Fibroblast of pulmonary artery (primary cell): ENCODE data around the gene TBC1D3I.

Experiments used
- DNase-seq: peaks from one replicate; pipeline ENCODE4 v3.0.0-alpha.2; 2010; ENCODE audit warnings: low read depth
- H3K4me3 ChIP-seq: replicated peaks from 2 replicates; pipeline ENCODE4 v1.5.1; 2011; ENCODE audit warnings: low read depth, mild to moderate bottlenecking, control low read depth, low read length, moderate library complexity
- CTCF ChIP-seq: IDR thresholded peaks from 2 replicates; pipeline ENCODE4 v1.5.1; 2011; ENCODE audit warnings: mild to moderate bottlenecking, control low read depth, low read length, inconsistent platforms; ENCODE audit errors: missing control alignments

TBC1D3I gene

DNA sequence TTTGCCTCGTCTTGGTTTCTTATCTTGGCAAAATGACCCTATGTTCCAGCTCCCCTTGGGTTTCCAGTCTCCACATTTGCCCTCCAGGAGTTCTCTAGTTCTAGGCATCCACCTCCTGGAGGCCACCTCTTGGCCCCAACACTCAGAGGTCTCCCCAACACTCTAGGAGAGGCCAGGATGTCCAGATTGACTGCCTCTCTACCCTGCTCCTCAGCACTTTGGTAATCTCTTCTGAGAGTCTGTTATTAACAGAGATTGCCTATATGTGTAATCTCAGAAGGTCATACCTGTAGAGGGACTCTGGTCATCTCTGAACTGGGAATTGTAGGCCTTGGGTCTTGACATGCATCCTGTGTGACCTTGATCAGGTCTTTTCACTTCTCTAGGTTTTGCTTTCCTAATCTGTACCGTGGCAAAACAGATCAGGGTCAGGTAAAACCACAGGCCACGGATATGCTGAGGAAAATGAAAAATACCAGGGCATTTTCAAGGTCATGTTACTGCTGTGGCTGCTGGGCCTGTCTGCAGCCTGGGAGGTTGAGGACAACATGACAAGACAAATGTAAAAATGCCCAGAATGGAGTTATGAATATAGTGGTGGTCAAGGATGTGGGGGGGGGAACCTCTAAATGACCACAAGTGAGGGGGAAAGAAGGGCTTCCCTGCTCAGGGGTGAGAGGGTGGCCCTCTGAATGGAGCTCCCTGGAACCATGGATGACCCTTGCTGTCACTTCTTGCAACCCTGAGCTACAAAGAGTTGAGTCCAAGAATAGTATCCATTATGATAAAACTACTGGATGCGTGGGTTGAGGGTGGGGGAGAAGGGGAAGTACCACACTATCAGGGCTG lies 58.5 kb downstream of the TBC1D3I start:
- TF ChIP-seq CTCF: no peak
- no peak for DNase-seq

GRCh38 chr17:36204724-36205500 lies 59.5 kb downstream of the TBC1D3I start:
- no peak for TF ChIP-seq CTCF
- no peak for DNase-seq

More for the DNA sequence above, 58.5 kb downstream of the TBC1D3I start:
- no peak overlapping the region for H3K4me3 ChIP-seq

More at GRCh38 chr17:36204724-36205500, 59.5 kb downstream of the TBC1D3I start:
- H3K4me3 ChIP-seq: no peak overlapping the region
